NCI-H748 (cell line): Measurements from ENCODE around the gene HSBP1.

ENCODE experiments used
- DNase-seq: peaks from one replicate; lab custom pipeline; 2025; ENCODE audit not compliant: unreplicated experiment; lab: John Stamatoyannopoulos, UW

The HSBP1 gene

DNA sequence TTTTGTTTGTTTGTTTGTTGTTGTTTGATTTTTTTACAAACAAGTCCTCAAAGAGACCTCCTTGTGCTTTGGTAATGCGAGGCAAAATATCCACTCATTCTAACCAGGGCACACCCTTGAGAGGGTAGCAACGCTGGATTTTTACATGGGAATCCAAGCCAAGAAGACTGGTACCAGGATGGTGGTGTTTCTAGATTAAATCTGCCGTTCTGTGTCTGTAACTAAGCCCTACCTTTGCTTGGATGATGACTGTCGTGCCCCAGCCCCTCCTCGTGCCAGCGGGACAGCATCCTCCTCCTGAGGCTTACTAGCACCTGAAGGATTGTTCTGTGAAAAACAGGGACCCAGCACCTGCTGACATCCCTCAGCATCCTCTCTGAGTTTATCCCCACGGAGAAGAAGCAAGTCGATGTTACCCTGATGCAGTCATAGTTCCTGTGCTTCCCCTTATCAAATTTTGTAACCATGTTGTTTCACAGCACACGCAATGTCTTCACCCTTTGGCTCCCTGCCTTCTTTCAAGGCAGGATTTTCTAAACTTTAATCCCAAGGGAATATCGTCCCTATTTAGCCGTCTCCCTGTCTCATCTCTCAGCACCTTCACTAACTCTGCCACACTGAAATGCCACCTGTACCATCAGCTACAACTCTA is 5.1 kb upstream of the HSBP1 start:
- DNase-seq: no peak

DNA sequence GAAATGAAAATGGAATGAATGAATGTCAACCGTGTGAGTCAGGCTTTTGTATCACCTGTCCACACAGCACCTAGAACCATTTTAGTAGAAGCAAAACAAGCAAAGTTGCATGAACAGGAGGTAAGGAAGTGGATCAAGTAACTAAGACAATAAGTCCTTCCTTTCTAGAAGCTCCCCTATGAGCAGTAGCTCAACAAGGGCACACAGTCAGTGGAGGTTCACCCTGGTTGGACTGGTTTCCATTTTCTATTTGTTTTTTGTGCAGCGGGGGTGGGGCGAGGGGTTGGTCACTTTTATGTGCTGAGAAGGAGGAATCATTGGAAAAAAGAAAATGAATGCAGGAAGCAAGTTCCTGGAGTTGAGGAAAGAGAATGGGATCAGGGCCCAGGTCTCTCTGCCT is 4.0 kb upstream of the HSBP1 start:
- no peak for DNase-seq

DNA sequence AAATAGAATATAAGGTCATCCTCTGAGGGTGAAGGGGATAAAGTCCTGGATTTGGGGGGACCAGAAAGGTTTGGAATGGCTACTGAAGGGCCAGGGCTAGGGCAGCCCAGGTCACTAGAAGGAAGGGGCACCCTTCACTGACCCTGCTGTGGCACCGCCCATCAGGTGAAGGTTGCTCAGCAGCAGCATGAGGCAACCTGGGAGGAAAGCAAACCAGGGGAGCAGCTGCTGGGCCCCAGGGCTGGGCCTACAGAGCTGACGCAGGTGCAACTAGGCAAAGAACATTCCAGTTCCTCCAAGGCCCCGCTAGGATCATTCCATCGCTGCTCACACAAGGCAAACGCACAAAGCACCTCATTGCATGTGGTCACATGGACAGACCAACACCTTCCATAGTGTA is 3.4 kb upstream of the HSBP1 start:
- no peak for DNase-seq

DNA sequence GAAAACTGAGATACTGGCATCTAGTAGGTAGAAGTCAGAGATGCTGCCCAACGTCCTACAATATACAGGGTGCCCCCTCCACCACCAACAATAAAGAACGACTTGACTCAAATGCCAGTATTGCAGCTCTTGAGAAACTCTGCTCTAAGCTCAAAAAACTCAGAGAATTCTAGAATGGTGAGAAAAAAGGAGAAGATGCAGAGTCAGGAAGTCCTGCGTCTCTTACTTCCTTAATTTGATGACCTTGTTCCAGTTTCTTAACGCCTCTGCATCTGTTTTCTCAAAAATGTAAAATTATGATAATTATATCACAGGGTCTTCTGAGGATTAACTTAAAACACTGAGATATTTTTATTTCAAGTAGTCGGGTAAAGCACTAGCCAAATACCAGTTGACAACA is 1.7 kb upstream of the HSBP1 start:
- DNase-seq: no peak

DNA sequence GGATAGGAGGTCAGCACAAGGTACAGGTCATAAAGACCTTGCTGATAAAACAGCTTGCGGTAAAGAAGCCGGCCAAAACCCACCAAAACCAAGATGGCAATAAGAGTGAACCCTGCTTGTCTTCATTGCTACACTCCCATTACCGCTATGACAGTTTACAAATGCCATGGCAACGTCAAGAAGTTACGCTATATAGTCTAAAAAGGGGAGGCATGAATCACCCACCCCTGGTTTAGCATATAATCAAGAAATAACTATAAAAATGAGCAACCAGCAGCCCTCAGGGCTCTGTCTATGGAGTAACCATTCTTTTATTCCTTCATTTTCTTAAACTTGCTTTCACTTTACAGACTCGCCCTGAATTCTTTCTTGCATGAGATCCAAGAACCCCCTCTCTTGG is 1.0 kb upstream of the HSBP1 start:
- DNase-seq: no peak

DNA sequence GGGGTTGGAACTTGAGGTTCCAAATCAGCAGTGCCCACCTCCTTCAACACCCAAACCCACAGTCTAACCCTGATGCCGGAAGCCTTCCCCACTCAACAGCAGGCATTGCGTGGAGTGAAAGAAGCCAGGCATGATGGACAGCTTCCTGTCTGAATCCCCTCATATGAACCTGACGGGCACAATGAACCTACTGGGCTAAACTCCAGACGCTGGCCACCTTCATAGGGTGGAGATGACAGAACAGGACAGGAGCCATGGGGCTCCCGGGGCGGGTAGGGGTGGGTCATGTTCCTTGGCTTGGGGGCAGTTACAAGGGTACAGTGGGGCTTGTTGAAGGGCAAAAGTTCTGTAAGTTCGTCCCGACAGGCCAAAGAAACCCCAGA is 460 bp upstream of the HSBP1 start:
- DNase-seq: no peak

DNA sequence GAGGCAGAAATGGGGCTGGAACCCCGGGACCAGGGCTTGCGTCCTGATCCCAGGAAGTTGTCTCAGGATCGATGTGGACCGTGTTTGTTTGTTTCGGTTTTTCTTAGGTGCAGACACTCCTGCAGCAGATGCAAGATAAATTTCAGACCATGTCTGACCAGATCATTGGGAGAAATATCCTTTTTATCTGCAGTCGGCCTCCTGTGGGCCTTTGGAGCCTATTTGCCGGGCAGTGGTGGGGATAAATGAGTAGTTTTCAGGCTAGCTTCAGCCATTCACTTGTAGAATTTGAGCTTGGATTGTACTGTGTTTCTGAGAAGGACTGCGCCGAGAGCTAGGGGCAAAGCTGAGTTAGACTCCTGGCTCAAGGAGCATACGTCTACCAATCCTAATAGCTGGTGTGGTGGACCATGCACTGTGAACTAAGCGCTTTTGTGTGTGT is 816 bp downstream of the HSBP1 start:
- no peak for DNase-seq

DNA sequence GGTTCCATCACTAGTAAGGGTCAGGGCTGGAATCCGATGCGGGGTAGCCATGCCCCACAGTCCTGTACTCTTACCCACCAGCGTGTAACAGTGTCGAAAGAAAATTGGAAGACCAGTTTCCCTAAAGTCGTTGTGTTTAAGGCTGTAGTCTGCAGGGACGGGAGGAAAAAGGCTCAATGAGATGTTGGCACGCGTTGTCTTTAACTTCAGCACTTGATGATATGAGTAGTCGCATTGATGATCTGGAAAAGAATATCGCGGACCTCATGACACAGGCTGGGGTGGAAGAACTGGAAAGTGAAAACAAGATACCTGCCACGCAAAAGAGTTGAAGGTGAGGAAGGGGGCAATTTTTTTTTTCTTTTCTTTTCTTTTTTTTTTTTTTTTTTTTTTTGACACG is 1.3 kb downstream of the HSBP1 start:
- no peak for DNase-seq

DNA sequence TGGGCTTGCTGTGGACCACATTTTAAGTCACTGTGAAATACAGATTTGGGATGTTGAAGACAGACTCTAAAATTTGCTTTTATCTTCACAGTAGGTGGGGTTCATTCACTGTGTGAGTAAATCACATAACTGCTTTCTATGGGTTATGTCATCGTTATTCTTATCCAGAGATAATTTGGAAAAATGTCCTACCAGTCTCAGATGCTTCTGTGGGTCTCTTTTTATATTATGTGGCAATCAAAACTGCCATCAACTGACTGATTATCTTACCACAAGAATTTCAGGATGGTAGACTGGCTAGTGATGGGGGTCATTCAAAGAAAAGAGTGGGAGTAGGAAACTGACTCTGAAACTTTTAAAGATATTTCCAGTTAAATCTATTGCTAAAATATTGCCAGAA is 3.1 kb downstream of the HSBP1 start:
- no peak for DNase-seq

DNA sequence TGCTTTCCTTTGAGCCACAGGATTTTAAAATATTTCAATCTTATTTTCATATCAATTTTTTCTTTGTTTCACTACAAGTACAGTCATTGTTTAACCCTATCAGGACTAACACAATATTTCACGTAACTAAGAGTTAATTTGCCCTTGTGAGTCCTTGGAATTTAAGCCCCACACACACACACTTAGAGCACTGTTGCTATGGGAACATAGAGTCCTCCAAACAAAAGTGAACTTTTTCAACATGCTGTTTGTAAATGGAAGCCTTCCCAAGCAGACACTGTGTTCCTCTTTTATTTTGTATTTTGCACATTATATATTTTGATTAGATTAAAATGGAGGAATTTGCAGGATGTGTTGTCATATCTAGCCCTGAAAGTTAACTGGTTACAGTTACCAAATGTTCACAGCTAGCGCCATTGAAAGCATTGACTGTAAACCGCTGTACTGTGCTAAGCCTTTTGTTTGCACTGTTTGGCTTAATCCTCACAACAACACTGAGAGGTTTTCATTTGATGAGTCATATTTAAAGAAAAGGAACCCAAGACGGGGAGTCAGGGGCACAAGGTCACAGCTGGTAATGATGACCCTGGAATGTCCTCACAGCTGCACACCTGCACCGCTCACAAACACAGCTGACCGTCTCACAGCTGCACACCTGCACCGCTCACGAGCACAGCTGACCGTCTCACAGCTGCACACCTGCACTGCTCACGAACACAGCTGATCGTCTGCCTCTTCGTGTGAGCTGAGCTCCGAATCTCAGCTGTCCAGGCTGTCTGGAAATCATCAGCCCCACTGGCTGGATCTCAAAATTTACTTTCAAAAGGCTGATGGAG is 6.3 kb downstream of the HSBP1 start:
- peak; percentile 94 for DNase-seq

DNA sequence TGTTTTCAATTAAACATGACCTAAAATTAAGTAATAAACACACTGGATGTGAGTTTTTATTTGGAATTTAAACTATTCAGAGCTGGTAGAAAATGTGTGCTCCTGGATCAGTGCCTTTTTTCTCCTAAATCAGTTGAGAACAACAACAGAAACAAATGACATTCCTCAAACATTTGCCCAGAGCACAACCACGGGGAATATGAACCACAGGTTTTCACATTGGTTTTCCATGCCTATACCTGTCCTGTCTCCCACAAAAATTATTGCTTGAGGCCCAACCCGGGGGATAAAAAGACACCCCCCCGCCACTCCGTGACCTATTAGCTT is 6.8 kb downstream of the HSBP1 start:
- no peak for DNase-seq

DNA sequence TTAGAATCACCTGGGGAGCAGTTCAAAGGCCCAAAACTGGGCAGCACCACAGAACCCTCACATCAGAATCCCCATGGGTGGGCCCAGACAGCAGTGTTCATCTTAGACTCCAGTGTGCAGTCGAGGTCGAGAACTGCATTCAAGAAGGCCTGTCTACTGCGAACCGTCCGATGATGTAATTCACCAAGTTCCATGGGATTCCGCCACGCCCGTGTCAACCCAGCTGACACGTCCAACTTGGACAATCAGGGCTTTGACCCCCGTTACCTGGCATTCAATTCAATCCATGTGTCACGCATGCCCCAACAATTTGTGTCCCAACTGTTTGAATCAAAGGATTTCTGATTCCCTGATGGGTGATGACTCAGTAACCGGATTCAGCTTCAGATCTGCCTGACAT is 9.2 kb downstream of the HSBP1 start:
- DNase-seq: no peak

DNA sequence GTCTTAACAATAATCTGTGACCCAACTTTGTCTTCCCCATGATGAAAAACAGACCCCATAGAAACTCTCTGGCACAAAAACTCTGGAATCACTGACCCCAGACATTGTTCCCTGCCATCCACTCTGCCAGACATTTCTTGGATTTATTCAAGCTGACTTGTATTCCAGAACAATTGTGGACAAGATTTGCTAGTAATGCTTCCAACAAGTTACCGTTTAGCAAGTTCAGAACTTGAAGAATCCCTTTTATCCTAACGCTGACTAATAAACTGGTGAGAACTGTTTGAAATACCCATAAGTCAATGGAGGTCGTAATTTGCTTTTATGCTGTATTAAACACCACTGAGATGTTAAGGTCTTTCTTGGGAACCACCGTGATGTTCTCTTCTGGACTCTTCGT is 10.5 kb downstream of the HSBP1 start:
- no peak for DNase-seq

DNA sequence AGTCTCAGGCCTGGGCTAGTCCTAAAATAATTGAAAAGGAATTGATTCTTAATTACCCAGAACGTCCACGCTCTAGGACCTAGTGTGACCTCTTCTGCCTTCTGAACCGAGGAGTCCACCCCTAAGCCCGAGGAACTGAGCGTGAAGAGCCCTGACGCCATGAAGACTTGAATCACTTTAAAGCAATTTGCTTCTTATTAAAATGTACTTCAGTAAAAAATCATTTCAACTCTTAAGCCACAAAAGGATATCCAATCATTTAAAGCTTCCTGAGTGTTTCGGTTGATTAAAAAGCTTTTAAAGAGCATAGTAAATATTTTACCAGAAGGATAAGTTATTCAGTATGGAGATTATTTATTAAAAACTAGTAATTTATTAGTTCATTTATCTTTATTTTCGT is 11.6 kb downstream of the HSBP1 start:
- DNase-seq: no peak

DNA sequence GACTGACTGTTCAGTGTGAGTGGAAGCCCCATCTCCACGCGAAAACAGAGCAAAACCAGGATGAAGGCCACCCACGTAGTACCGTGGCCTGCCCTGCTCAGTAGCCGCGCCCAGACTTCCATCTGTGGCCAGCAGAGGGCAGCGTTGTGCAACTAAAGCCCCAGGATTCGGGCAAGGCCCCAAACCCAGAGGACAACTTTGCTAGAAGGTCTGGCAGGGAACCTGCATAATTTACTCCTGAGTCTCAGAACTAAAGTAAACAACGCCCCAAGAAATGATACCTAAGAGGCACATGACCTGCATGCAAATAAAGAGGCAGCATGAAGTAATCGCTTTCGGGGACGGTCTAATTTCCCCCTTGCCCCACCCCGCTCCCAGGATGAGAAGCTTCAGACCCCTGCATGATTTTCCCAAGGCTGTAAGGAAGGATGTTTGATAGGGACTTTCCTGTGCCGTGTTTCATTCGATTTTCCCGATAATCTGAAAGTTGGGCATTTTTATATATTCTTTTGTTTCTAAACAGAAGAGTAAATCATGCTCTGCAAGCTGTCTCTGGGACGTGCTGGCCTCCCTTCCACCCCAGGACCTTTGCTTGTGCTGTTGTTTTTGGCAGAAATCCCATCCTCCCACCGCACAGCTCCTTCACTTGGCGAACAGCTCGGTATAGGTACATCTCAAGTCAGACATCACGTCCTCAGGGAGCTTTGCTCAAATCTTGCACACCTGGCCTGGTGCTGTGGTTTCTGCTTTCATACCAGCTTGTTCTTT is 18.6 kb downstream of the HSBP1 start:
- peak; percentile 57 for DNase-seq

DNA sequence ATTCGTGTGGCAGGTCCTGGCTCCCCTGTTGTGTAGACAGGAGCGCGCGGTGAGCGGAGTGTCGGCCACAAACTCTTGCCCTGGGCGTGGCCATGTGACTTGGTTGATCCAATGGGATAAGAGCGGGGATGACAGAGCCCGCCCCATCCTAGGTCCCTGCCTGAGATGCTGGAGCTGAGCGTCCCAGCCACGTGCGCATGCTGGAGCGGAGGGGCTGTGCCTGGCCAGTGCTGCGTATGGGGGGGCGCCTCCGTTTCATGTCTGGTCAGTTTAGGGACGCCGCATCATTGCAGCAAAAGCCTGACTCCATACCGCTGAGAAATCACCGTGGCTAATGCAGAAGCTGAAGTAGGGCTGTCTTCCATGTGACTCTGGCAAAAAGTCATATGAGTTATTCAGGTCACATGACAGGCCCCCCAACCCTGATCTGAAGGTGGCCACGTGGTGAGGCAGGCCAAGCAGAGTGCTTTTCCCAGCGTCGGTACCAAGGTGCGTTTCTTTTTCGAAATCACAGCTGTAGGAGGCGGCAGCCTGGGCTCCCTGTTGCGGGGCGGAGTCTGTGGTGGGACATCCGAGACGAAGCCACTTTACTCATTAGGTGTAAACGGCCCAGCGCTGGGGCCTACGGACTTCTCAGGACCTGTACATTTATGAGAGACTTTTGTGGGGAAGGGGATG is 22.5 kb downstream of the HSBP1 start:
- DNase-seq: no peak

DNA sequence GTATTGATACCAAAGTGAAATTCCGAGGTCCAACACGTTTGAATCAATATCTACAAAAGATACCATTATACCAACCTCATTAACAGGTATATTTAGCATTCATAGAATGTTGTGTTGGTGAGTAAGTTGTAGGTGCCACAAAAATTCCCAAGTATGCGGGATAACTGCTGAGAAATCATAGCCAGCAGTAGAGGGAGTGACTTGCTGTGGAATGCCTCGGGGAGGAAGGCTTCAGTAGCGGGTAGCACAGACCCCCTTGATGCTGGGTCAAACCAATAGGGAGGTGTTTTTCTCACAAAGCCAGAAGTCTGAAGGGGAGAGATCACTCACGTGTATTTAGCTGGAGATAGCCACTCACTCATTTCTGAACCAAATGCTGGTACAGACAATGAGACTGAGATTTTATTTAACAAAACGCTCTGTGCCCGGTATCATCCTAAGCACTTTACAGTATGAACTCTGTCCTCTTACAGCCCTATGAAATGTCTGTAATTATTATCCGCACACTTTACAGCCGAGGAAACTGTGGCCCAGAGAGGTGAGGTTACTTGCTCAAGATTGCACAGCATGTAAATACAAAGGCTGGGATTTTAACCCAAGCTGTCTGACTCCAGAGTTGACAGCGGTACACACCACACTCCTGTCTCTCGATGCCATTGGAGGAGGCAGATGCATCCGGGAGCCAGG is 23.1 kb downstream of the HSBP1 start:
- DNase-seq: no peak

DNA sequence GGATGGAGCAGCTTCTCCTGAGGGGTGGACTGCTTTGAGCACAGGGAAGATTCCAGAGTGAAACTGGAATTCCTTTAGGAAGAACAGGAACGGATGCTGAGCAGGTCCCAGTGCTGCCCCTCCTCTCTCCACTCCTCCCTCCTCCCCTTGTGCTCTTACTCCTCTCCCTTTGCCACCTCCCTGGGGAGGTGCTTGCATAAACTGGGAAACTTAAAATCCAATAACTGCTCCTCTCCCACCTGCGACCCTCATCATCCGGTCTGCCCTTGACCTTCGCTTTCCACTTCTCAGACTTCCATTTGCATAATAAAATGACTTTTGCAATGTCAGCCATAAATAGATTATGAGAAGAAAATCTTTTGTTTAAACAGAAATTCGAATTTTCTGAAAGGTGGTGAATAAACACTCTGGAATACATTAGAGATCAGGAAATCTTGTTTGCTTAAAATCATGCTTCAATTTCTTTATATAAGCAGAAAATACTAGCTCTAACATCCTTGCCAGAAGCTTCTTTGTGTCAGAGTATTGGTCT is 23.7 kb downstream of the HSBP1 start:
- no peak for DNase-seq

DNA sequence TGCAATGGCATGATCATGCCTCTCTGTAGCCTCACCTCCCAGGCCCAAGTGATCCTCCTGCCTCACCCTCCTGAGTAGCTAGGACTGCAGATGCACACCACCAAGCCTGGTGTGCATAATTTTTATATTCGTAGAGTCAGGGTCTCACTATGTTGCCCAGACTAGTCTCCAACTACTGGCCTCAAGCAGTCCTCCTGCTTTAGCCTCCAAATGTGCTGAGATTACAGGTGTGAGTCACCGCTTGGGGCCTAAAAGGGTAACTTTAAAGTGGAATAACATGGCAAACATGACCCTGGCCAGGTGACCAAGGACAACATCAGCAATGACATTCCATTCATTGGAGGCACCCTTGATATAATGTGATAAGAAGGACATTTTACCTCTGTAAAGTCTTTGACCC is 26.1 kb downstream of the HSBP1 start:
- DNase-seq: no peak

DNA sequence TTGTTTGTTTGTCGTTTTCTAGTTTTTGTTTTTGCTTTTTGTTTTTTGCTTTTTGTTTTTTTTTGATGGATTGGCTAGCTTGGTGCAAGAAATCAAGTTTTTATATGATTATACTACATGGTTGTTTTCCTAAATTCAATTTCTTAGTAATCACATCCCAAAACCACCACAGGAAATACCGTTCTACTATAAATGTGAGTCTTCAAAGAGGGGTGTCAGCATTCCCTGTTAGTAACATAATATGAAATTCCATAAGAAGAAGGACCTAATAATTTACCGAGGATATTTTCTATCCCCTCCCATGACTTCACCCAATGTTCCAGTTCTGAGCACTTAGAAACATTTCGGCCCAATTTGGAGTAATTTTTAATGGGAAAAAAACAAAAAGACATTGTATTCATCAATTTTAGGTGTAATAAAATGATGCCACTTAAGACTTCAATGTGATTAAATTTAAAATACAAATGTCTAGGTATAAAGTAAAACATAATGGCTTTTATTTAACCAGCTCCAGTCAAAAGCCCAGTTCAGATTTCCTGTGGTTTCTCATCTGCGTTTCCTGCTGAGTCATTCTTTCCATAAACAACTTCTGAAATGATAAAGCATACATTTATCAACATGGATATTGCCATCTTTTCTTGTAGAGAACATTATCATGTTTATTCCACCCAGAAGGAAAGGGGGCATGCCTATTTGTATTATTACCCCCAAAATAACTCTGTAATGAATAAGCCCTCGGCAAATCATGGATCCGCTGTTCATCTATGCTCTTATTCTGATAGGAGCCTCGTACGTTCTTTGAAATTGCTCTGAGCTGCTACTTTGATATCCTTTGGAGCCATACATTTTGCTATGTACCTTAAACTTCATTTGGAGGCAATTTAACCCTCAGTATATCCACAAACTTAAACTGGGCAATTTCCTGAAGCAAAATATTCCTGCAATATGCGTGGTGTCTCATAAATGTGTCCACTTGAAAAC is 28.1 kb downstream of the HSBP1 start:
- DNase-seq: peak; percentile 31
